HepG2 (cell line): Measurements from ENCODE around the gene FAM209A. TPM values are rescaled to one million over a fixed set of nuclear protein-coding genes. Genes with fewer than 3 reads are reported as not detected.

Experiments
- ATAC-seq: fragments of 200-7000 bp; cut with Tn5 transposase; 3 replicates; pipeline ENCODE4 v1.9.1; 2020; ENCODE audit warnings: mild to moderate bottlenecking, moderate library complexity
- BruUV-seq: library from RNA; stranded (reverse); fragments of 400-500 nt; replicated peaks from 2 replicates; lab custom pipeline; 2021; lab: Mats Ljungman, UMichigan
- CTCF ChIA-PET: fragments of 300-600 bp; formaldehyde crosslinking; extraction: SDS; loops from one replicate; lab custom pipeline; 2021; ENCODE audit warnings: low total read pairs, inconsistent platforms, low intra/inter-chr PET ratio; lab: Yijun Ruan, JAX
- POLR2A ChIA-PET: fragments of 350-600 bp; sonication (Branson Sonifier 250); formaldehyde crosslinking; loops from one replicate; lab custom pipeline; 2020; ENCODE audit warnings: antibody characterized with exemption, inconsistent platforms; lab: Yijun Ruan, JAX
- DNase-seq: peaks from one replicate; pipeline ENCODE4 v3.0.0-alpha.2; 2015; ENCODE audit warnings: low spot score
- FAIRE-seq: peaks from 3 replicates; lab custom pipeline; 2011; peaks lifted over from hg19 to GRCh38; lab: Jason Lieb, UNC
- H2AFZ ChIP-seq: one replicate; pipeline ENCODE4 v1.6.1; 2011; ENCODE audit warnings: low read length, inconsistent platforms
- H3K27ac ChIP-seq: fragments of 300-600 bp; 3 replicates; pipeline ENCODE4 v1.8.0; 2011; ENCODE audit warnings: mixed run types, mild to moderate bottlenecking, mixed read lengths, low read length, inconsistent platforms; ENCODE audit not compliant: insufficient read depth; ENCODE audit errors: extremely low read length
- H3K27me3 ChIP-seq, 2 experiments: fragments of 200-600 bp in 1 of 2; 2 replicates in 1 of 2; 3 replicates in 1 of 2; pipeline versions ENCODE4 v1.6.0 to v1.8.0; 2011; ENCODE audit warnings: low read length in 2 of 2, mild to moderate bottlenecking in 2 of 2, moderate library complexity in 2 of 2, inconsistent platforms in 1 of 2; ENCODE audit not compliant: insufficient read depth in 2 of 2, control insufficient read depth in 1 of 2
- H3K36me3 ChIP-seq, 2 experiments: fragments of 200-600 bp in 1 of 2; replicated peaks in 1 of 2; 2 replicates in 1 of 2; 3 replicates in 1 of 2; pipeline versions ENCODE4 v1.5.1 to v1.8.0; 2011; ENCODE audit warnings: low read length in 2 of 2, inconsistent platforms in 1 of 2; ENCODE audit not compliant: insufficient read depth in 2 of 2, control insufficient read depth in 1 of 2
- H3K4me1 ChIP-seq: 2 replicates; pipeline ENCODE4 v1.5.1; 2012; ENCODE audit warnings: low read length, inconsistent platforms; ENCODE audit not compliant: insufficient read depth
- H3K4me2 ChIP-seq: 2 replicates; pipeline ENCODE4 v1.6.0; 2011; ENCODE audit warnings: low read depth, low read length, inconsistent platforms
- H3K4me3 ChIP-seq, 3 experiments: fragments of 200-600 bp in 1 of 3; sonication (generic), shearing (Covaris generic) in 1 of 3; replicated peaks in 1 of 3; 2 replicates each; pipeline ENCODE4 v1.5.1; 2011 to 2016; ENCODE audit warnings: low read length in 3 of 3, inconsistent platforms in 2 of 3, low read depth in 2 of 3, mild to moderate bottlenecking in 2 of 3, control low read depth in 1 of 3, mixed read lengths in 1 of 3; ENCODE audit not compliant: insufficient read depth in 1 of 3
- H3K79me2 ChIP-seq: one replicate; pipeline ENCODE4 v1.6.1; 2011; ENCODE audit warnings: low read length, inconsistent platforms; ENCODE audit not compliant: insufficient read depth
- H3K9ac ChIP-seq: 2 replicates; pipeline ENCODE4 v1.6.0; 2011; ENCODE audit warnings: mild to moderate bottlenecking, low read depth, low read length, inconsistent platforms; ENCODE audit not compliant: insufficient read depth
- H3K9me3 ChIP-seq: 2 replicates; pipeline ENCODE4 v1.5.1; 2012; ENCODE audit warnings: mild to moderate bottlenecking, low read length
- H4K20me1 ChIP-seq: 2 replicates; pipeline ENCODE4 v1.6.0; 2011; ENCODE audit warnings: inconsistent platforms, mild to moderate bottlenecking, low read length, moderate library complexity; ENCODE audit not compliant: insufficient read depth
- ARNTL ChIP-seq: sonication (generic); formaldehyde crosslinking; IDR thresholded peaks from 2 replicates; pipeline ENCODE4 v1.4.0; 2020; ENCODE audit warnings: mild to moderate bottlenecking, missing genetic modification reagents
- FOSL2 ChIP-seq: sonication (generic); formaldehyde crosslinking; IDR thresholded peaks from 2 replicates; pipeline ENCODE4 v1.4.0; 2020; ENCODE audit warnings: missing genetic modification reagents
- HNF4A ChIP-seq: sonication (generic); formaldehyde crosslinking; IDR thresholded peaks from 2 replicates; pipeline ENCODE4 v1.4.0; 2020; ENCODE audit warnings: missing genetic modification reagents
- JUN ChIP-seq: sonication (generic); formaldehyde crosslinking; IDR thresholded peaks from 2 replicates; pipeline ENCODE4 v1.4.0; 2020; ENCODE audit warnings: mild to moderate bottlenecking, missing genetic modification reagents
- LCORL ChIP-seq, 2 experiments: fragments of 450-650 bp in 1 of 2; sonication (generic) in 1 of 2; formaldehyde crosslinking in 1 of 2; IDR thresholded peaks; 2 replicates each; pipeline versions ENCODE4 v1.5.0 to v1.6.1; 2017 to 2020; ENCODE audit warnings: antibody characterized with exemption in 1 of 2, missing genetic modification reagents in 1 of 2
- MAFF ChIP-seq: IDR thresholded peaks from 2 replicates; pipeline ENCODE4 v1.6.1; 2011; ENCODE audit warnings: low read depth, low read length, improper control_type of control experiment
- NRL ChIP-seq: sonication (generic); formaldehyde crosslinking; IDR thresholded peaks from 2 replicates; pipeline ENCODE4 v1.5.0; 2020; ENCODE audit warnings: missing genetic modification reagents, mild to moderate bottlenecking, moderate library complexity, borderline replicate concordance
- ZNF282 ChIP-seq: fragments of 450-650 bp; IDR thresholded peaks from 2 replicates; pipeline ENCODE4 v1.6.1; 2018; ENCODE audit not compliant: partially characterized antibody
- ZNF292 ChIP-seq: sonication (generic); formaldehyde crosslinking; IDR thresholded peaks from 2 replicates; pipeline ENCODE4 v1.8.1; 2022; ENCODE audit warnings: mild to moderate bottlenecking, low read depth, missing genetic modification reagents, borderline replicate concordance
- ZNF737 ChIP-seq: sonication (generic); formaldehyde crosslinking; IDR thresholded peaks from 2 replicates; pipeline ENCODE4 v1.5.0; 2020; ENCODE audit warnings: missing genetic modification reagents, mild to moderate bottlenecking, borderline replicate concordance
- WGBS: methylation state at CpG from one replicate; pipeline ENCODE4 v1.1.6; 2017; ENCODE audit warnings: low lambda C conversion rate; 5-methylcytosine and 5-hydroxymethylcytosine counted together
- in situ Hi-C: cut with HindIII; loops from 2 replicates; pipeline ENCODE4 v1.10.0; 2017; ENCODE audit warnings: low pct_unique_long_range_greater_than_20kb; ENCODE audit not compliant: extremely low pct_ligation_motif_present
- intact Hi-C: fragments of 100-400 bp; cut with micrococcal nuclease; formaldehyde crosslinking; loops from one replicate; pipeline ENCODE4 v1.10.0; 2022; ENCODE audit not compliant: unreplicated experiment
- polyA plus RNA-seq, 8 experiments: library from polyadenylated mRNA; depleted of rRNA in 3 of 8; stranded (reverse) in 7 of 8; unstranded in 1 of 8; fragments of >200 nt; fragmentation: Illumina TruSeq in 4 of 8; extraction: Trizol in 4 of 8; gene quantifications; 2 replicates each; pipeline versions ENCODE4 v1.2.1 to v1.2.3, GENCODE V29; 2011 to 2016; ENCODE audit warnings: low read depth in 4 of 8, missing spikeins in 1 of 8, mixed read lengths in 1 of 8; ENCODE audit not compliant: insufficient read depth in 1 of 8
- total RNA-seq, 5 experiments: library from RNA; depleted of rRNA; stranded (reverse); fragments of >200 nt; fragmentation: Illumina TruSeq; extraction: Trizol; gene quantifications; 2 replicates each; pipeline ENCODE4 v1.2.3, GENCODE V29; 2016; ENCODE audit warnings: low read depth in 1 of 5
- TF ChIP-seq, protein P1 (sequence below): sonication (generic); formaldehyde crosslinking; IDR thresholded peaks from 2 replicates; pipeline ENCODE4 v1.4.0; 2020; ENCODE audit warnings: missing genetic modification reagents, borderline replicate concordance
- TF ChIP-seq, protein P2 (sequence below): sonication (generic); formaldehyde crosslinking; IDR thresholded peaks from 2 replicates; pipeline ENCODE4 v1.4.0; 2020; ENCODE audit warnings: missing genetic modification reagents
- TF ChIP-seq, protein P3 (sequence below): sonication (generic); formaldehyde crosslinking; IDR thresholded peaks from 2 replicates; pipeline ENCODE4 v1.5.0; 2020; ENCODE audit warnings: missing genetic modification reagents, mild to moderate bottlenecking, borderline replicate concordance

The FAM209A gene
- total and polyA plus RNA-seq, 2 of the 13 experiments (the other 11 are each of a cell fraction or from before 2014, with no cell fraction given), result 0.15 to 0.36 TPM

DNA sequence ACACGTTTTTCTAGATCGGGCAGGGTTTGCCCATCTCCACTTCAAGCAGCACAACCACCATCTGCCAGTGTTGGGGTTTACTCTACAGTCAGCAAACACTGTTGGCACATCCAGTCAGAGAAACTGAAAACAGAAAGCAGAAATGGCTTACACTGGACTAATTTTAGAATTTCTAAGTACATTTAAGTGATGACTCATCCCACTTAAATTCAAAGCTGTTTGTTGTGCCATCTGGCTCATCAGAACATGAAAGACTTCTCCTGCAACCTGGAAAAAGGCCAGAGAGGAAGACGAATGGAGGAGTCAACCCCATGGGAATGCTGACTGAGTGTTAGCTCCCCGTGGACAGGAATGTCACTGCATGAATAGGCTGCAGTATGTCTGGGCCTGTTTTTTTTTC lies 30.3 kb downstream of the FAM209A start:
- H3K79me2 ChIP-seq, result no peaks in the 10 kb centered on the region
- no peaks in the 10 kb centered on the region for H3K36me3 ChIP-seq
- no peaks in the 10 kb centered on the region for H3K9me3 ChIP-seq
- DNase-seq, result peak; percentile 92
- intact Hi-C loops, result loop anchor here (5.0 kb wide), 2 partner anchors 492 to 507 kb away; no protein-coding TSS in a partner anchor
- BruUV-seq, result no TSS peak
- H3K27ac ChIP-seq, result no peak overlapping the region
- peaks cover 3 to 19% of the 10 kb centered on the region in 2 experiments; a peak in 3 of 5 replicates for H3K27me3 ChIP-seq
- H3K4me1 ChIP-seq, result peaks cover 19% of the 10 kb centered on the region
- H3K9ac ChIP-seq, result no peak overlapping the region
- no peak for FAIRE-seq
- WGBS, result 4% methylated on average over 4 of the region's 4 CpGs
- H4K20me1 ChIP-seq, result no peaks in the 10 kb centered on the region
- peak; percentile 76 for ATAC-seq
- 0 out of 2 replicates have a peak overlapping the region, but pooled peaks have one; percentile 6 for H3K4me2 ChIP-seq
- ChIA-PET POLR2A (no interaction called here), CTCF (no interaction called here)
- H3K4me3 ChIP-seq, result no peak overlapping the region
- no peak overlapping the region for H2AFZ ChIP-seq
- in situ Hi-C loops, result loop anchor here (5.0 to 25.0 kb wide), 2 partner anchors 442 to 1893 kb away; no protein-coding TSS in a partner anchor
- TF ChIP-seq ZNF292 (no peak), NRL (CRISPR knock-in tag) (no peak), HNF4A (CRISPR knock-in tag) (no peak), LCORL (IDR thresholded peaks at IDR 0.05) (no peak), LCORL (CRISPR knock-in tag; IDR thresholded peaks at IDR 0.05) (no peak), MAFF (peak; percentile 76), JUN (CRISPR knock-in tag) (no peak), ZNF282 (no peak), ZNF737 (CRISPR knock-in tag) (no peak), ARNTL (CRISPR knock-in tag) (no peak), FOSL2 (CRISPR knock-in tag) (peak; percentile 96)
- TF ChIP-seq, protein P1, sequence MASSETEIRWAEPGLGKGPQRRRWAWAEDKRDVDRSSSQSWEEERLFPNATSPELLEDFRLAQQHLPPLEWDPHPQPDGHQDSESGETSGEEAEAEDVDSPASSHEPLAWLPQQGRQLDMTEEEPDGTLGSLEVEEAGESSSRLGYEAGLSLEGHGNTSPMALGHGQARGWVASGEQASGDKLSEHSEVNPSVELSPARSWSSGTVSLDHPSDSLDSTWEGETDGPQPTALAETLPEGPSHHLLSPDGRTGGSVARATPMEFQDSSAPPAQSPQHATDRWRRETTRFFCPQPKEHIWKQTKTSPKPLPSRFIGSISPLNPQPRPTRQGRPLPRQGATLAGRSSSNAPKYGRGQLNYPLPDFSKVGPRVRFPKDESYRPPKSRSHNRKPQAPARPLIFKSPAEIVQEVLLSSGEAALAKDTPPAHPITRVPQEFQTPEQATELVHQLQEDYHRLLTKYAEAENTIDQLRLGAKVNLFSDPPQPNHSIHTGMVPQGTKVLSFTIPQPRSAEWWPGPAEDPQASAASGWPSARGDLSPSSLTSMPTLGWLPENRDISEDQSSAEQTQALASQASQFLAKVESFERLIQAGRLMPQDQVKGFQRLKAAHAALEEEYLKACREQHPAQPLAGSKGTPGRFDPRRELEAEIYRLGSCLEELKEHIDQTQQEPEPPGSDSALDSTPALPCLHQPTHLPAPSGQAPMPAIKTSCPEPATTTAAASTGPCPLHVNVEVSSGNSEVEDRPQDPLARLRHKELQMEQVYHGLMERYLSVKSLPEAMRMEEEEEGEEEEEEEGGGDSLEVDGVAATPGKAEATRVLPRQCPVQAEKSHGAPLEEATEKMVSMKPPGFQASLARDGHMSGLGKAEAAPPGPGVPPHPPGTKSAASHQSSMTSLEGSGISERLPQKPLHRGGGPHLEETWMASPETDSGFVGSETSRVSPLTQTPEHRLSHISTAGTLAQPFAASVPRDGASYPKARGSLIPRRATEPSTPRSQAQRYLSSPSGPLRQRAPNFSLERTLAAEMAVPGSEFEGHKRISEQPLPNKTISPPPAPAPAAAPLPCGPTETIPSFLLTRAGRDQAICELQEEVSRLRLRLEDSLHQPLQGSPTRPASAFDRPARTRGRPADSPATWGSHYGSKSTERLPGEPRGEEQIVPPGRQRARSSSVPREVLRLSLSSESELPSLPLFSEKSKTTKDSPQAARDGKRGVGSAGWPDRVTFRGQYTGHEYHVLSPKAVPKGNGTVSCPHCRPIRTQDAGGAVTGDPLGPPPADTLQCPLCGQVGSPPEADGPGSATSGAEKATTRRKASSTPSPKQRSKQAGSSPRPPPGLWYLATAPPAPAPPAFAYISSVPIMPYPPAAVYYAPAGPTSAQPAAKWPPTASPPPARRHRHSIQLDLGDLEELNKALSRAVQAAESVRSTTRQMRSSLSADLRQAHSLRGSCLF (CRISPR knock-in tag), result no peak
- TF ChIP-seq, protein P2, sequence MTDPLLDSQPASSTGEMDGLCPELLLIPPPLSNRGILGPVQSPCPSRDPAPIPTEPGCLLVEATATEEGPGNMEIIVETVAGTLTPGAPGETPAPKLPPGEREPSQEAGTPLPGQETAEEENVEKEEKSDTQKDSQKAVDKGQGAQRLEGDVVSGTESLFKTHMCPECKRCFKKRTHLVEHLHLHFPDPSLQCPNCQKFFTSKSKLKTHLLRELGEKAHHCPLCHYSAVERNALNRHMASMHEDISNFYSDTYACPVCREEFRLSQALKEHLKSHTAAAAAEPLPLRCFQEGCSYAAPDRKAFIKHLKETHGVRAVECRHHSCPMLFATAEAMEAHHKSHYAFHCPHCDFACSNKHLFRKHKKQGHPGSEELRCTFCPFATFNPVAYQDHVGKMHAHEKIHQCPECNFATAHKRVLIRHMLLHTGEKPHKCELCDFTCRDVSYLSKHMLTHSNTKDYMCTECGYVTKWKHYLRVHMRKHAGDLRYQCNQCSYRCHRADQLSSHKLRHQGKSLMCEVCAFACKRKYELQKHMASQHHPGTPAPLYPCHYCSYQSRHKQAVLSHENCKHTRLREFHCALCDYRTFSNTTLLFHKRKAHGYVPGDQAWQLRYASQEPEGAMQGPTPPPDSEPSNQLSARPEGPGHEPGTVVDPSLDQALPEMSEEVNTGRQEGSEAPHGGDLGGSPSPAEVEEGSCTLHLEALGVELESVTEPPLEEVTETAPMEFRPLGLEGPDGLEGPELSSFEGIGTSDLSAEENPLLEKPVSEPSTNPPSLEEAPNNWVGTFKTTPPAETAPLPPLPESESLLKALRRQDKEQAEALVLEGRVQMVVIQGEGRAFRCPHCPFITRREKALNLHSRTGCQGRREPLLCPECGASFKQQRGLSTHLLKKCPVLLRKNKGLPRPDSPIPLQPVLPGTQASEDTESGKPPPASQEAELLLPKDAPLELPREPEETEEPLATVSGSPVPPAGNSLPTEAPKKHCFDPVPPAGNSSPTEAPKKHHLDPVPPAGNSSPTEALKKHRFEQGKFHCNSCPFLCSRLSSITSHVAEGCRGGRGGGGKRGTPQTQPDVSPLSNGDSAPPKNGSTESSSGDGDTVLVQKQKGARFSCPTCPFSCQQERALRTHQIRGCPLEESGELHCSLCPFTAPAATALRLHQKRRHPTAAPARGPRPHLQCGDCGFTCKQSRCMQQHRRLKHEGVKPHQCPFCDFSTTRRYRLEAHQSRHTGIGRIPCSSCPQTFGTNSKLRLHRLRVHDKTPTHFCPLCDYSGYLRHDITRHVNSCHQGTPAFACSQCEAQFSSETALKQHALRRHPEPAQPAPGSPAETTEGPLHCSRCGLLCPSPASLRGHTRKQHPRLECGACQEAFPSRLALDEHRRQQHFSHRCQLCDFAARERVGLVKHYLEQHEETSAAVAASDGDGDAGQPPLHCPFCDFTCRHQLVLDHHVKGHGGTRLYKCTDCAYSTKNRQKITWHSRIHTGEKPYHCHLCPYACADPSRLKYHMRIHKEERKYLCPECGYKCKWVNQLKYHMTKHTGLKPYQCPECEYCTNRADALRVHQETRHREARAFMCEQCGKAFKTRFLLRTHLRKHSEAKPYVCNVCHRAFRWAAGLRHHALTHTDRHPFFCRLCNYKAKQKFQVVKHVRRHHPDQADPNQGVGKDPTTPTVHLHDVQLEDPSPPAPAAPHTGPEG, result no peak
- TF ChIP-seq, protein P3, sequence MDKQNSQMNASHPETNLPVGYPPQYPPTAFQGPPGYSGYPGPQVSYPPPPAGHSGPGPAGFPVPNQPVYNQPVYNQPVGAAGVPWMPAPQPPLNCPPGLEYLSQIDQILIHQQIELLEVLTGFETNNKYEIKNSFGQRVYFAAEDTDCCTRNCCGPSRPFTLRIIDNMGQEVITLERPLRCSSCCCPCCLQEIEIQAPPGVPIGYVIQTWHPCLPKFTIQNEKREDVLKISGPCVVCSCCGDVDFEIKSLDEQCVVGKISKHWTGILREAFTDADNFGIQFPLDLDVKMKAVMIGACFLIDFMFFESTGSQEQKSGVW (CRISPR knock-in tag), result no peak
